GM19025 (cell line): ENCODE measurements around the gene SORCS2.

Source experiments
- ATAC-seq: cut with Tn5 transposase; IDR thresholded peaks from one replicate; pipeline ENCODE4 v1.9.1; 2021; ENCODE audit warnings: mild to moderate bottlenecking, low read depth, moderate library complexity; ENCODE audit not compliant: unreplicated experiment

Gene SORCS2

DNA sequence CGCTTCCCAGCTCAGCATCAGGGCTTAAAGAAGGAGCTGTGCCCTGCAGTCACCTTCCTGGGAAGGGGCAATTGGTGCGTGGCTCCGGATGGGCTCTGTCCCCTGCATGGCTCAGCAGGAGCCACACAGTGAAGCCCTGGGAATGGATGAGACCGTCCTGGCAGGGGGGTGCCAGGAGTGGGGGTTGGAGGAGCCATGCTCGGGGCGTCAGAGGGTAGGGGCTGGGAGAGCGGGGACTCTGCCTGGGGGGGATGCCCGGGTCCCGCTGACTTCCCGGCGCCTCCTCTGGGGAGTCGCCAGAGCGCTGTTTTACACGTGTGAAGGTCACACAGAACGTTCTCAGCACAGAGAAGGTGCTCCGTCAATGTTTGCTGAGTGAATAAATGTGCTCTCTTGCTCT is 563.2 kb downstream of the SORCS2 start:
- no peak for ATAC-seq

DNA sequence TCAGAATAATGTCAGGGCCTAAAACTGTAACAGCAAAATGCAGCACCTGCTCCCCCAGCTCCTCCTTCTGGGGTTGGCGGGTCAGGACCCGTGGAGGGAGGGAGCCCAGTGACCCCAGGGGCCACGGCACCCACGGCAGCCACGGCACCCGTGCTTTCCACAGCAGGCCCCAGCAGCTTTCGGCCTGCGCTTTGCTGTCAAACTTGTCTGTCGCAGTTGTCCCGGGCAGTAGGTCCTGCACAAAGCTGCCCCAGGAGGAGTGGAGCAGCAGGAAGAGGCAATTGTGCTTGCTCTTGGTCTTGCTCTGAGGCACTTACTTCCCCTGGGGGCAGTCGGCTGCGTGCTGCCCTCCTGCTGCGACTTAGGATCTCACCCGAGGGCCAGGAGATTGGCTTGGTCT is 563.7 kb downstream of the SORCS2 start:
- no peak for ATAC-seq

DNA sequence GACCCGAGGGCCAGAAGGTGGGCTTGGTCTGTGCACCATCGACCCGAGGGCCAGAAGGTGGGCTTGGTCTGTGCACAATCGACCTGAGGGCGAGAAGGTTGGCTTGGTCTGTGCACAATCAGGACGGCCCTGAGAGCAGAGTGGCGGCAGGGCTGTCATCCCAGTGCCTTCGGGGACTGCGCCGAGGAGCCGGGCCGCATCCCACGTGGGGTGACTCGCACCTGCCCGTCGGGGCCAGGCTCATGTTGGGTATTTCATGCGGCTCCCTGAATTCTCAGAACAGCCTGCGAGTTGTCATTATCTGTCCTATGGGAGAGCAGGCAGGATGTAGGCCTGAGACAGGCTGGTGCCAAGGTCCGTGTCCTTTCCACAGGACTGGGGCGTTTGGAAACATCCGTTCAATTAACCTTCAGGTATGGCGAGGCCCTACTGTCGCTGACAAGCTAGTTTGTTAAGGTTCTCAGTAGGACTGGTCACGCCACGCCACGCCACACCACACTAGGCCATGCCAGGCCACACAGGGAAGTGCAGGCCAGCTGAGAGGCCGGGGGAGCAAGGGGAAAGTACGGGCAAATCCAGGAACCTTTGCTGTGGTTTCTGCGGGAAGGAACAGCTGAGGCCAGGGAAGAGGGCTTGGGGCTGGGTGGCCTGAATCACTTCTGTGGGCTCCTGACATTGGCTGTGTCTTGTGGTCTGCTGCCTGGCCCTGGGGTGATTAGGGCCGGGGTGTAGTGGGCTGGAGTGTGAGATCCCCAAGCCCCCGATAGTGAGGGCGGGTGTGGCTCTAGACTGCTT is 564.4 kb downstream of the SORCS2 start:
- ATAC-seq: no peak

DNA sequence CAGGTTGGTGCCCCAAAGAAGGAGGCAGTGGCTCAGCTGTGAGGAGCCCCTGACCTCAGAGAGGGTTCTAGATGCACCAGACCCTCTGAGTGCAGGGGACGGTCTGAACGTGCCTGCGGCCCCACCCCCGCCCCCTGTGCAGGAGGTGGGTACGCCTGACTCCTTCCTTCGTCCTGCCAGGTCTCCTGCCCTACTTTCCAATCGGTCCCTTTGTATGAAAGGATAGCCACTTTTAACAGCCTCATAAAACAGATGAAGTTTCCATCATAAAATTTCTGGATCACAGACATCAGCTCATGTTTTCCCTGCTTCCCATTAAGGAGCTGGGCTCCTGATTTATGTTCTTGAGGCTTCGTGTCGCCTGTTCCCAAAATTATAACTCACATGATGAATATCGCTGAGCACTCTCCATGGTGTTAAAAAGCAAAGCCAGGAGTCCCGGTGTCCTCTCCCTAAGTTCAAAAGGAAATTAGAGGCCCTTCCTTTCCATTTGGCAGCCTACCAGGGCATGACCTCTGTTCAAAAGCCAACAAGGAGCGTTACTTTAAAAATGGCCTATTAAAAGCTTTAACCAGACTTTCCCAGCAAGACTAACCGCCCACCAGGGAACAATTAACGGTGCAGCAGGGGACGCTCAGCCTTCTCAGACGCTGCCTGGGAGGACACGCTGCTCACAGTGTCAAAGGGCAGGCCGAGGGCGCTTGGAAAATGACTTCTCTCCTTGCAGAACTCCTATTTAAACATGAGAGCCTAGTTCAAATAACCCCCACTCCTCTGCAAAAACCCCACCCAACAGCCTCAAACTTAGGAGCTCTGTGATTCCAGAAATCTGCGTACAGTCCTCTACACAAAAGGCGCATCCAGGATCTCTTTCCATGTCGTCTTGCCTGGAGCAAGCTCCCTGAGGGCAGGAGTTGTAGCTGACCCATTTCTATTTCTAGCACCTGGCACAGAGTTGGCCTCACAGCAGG is 565.4 kb downstream of the SORCS2 start:
- ATAC-seq: no peak

DNA sequence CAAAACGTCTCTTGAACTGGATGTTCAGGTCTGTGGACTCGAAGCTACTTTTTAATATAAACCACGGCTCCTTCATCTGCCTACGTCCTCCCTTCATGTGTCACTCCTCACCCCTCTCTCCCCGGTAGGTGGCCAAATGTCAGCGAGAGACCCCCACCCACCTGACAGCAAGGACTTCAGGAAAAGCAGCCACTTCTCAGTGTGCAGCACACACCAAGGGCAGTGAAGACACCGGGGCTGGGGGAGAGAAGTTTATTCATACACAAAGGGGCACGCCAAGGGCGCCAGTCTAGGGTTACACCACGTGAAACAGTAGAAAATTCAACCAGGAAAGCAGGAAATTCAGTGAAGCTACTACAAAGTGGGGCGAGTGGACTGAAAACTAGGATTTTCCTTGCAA is 566.1 kb downstream of the SORCS2 start:
- no peak for ATAC-seq

DNA sequence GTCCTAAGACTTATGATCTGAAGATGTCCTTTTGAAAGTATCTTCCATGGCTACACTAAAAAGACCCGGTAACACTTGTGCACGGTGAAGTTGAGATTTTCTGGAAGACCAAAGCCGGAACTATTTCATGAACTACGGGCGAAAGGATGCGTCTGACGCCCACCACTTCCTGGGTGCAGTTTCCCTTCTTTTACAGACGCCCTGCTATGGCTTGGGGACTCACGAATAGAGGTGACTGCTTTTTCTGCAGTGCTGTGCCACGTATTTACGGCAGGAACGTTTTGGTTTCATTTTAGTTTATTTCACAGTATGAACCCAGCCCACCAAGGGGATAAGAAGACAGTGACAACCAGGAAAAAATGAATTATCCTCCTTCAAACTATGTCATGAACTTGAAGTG is 566.9 kb downstream of the SORCS2 start:
- no peak for ATAC-seq

DNA sequence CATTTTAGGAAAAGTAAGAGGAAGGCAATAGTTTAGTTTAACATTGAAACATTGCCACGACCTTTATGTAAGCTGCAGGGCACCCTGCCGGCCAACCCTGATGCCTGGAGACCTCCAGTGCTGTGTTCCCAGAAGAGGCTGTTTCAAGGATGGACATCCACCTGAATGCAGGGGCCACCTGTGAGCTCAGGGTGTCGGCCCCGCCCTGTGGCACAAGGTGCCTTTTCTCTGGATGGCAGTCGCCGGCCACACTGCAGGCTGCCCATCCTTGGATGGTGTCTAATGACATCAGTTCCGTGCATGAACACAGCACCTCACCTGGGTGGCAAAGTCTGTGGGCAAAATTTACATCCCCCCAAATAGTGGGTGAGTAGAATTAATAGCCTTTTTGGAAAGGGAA is 567.3 kb downstream of the SORCS2 start:
- no peak for ATAC-seq

DNA sequence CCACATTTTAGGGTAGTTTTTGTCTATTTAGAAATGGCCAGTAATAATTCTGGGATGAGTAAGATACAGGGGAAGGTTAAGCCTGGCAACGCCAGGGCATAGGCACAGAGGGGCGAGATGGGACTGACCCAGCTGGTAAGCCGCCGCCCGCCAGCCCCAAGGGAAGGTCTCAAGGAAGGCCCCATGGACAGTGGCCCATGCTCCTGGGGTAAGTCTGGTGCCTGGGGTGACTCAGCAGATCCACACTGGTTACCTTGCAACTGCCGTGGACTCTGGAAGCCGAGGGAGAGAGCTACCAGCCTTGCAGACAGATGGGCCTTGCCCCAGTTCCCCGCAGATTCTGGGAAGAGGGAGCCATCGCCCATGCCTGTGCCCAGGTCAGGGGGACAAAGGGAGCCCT is 567.9 kb downstream of the SORCS2 start:
- no peak for ATAC-seq

DNA sequence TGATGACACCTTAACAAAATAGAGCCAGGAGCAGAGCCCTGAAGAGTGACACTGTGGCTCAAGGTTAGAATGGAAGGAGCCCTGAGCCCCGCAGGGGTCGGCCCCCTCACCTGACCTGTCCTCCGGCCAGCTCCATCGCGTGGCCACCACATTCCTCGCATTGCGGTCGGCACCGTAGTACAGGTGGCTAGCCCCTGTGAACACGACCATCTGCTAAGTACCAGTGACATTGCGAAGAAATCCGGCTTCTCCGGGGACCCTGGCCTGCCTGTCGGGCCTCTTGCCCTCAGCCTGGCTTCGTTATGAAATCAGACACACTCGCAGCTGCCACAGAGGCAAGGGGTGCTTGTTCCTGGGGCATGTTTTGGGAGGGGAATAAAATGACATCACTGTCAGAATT is 568.4 kb downstream of the SORCS2 start:
- no peak for ATAC-seq

DNA sequence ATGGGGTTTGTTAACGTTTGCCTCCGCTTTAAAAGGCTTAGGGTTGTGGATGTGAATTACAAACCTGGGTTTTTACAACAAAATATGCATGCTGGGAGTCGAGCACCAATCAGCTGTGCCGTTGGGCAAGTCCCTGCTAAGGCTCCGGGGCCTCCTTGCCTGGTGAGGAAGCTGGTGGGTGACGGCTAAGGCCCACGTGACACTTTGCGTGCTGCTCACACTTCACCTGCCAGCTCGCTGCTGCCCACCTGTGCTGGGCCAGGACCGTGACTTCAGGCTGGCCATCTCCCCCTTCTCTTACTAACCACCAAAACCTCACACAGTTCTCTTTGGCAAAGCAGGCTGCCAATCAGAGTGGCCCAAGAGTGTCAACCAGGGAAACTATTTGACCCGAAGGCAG is 569.0 kb downstream of the SORCS2 start:
- ATAC-seq: no peak

DNA sequence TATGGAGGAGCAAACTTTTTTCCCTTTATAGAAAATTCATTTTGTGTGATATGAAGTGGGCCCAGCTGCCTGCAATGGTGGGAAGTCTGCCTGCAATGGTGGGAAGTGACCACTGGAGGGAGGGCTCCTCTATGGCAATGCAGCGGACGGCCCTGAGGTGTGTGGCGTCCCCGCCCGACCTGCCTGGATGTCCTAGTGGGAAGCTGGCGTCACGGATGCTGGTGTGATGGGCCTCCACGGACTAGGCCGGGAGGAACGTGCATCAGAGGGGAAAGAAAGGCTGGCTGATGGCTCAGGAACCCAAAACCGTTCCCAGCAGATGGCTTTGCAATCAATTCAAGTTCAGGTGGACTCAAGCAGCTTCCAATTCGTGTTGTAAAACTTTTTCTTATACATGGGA is 569.4 kb downstream of the SORCS2 start:
- no peak for ATAC-seq

DNA sequence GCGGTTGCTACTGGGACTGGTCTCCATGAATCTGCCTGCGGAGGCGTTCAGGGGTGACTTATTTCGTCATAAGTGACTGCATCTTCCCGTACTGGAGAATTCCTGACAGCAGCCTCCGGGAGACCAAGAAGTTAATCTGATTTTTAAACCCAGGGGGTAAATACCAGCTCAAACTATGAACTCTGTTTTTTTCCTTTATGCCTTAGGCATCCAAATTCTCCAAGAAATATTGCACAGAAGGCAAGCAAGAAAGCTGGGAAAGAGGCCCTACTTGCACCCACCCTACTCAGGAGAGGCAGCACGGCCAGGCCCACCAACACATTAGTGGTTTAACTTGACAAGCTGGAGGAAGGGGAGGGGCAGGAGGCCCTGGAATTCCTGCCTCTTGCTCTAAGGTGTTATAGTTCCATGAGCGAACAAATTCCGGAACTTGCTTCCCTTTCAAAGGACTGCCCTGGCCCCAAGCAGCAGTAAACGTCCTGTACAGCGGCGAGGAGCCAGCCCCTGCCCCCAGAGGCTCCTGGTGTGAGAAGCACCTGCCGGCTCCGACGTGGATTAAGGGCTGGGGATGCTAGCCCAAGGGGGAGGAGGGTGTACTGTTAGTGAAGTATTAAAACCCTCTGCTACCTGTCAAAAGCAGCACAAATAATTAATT is 570.2 kb downstream of the SORCS2 start:
- no peak for ATAC-seq

DNA sequence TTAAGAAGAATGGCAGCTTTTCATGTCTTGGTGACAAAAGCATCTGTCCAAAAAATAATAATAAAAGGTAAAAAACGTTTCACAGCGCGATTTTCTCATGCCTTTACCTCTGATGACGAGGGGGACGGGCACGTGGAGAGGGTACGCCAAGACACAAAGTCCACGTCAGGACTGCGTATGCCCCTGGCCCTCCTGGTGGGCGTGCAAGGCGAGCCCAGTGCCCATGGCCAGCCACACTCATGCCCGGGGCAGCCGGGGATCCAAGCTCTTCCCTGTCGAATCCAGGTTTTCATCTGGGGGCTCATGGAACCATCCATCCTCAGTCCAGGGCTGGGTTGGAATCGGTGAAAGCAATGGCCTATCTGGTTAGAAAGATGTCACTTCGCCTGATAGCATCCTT is 570.8 kb downstream of the SORCS2 start:
- ATAC-seq: no peak

DNA sequence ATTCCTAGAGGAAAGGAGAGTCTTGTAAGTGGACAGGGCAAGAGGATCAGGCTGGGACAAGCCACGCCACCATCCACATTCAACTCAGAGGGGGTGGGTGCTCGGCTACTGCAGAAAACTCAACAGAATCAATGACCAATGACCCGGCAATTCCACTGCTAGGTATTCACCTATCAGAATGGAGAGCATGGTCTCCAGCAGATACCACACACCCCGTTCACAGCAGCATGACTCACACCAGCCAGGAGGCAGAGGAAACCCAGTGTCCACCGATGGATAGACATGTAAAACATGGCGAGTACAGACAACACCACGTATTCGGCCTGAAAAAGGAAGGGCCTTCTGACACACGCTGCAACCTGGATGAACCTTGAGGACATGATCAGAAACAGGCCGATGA is 571.5 kb downstream of the SORCS2 start:
- no peak for ATAC-seq

DNA sequence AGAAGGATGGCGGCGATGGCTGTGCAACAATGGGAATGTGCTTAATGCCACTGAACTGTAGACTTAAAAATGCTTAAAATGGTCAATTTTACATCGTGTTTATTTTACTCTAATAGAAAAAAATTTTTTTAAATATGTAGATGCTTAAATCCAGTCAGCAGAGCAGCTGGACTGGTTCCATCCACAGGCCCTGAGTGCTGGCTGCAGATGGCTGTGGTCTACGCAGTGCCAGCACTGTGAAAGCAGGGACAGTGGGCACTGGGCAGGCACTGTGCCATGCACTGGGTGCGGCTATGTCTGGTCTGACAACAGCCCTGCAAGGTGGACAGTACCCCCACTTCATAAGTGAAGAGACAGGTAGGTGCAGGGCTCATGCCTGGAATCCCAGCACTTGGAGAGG is 572.1 kb downstream of the SORCS2 start:
- no peak for ATAC-seq

DNA sequence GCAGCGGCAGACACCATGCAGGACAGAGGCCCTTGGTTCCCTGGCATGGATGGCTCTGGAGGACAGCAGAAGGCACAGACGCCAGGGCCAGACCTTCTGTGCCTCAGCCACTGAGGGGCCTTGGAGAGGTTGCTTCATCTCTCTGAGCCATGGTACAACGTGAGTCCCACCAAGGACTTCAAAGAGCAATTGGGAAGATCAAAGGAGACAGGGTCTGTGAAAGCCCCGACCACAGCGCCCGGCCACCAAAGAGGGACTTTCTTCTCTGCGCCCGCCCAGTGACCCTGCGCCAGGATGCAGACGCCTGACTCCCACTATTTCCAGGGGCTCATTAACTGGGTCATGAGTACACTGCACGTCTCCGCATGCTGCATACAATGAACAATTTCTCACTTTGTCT is 573.3 kb downstream of the SORCS2 start:
- no peak for ATAC-seq

DNA sequence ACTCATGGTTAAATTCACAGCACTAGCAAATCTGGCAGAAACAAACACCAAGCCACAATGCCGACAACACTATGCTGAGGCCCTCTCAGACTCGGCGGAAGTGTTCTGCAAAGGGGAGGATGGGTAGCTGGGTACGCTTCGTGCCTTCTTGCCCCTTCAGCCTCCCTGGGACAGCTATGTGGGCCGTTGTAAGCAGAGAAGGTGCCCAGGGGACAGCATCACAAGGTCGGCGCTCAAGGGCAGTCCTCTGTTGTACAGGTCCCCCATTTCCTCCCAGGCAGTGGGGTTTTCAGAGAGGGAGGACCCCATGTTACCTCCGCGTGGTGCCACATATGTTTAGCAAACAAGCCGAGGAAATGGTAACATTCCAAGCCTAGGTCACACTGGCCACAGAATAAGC is 573.7 kb downstream of the SORCS2 start:
- no peak for ATAC-seq

DNA sequence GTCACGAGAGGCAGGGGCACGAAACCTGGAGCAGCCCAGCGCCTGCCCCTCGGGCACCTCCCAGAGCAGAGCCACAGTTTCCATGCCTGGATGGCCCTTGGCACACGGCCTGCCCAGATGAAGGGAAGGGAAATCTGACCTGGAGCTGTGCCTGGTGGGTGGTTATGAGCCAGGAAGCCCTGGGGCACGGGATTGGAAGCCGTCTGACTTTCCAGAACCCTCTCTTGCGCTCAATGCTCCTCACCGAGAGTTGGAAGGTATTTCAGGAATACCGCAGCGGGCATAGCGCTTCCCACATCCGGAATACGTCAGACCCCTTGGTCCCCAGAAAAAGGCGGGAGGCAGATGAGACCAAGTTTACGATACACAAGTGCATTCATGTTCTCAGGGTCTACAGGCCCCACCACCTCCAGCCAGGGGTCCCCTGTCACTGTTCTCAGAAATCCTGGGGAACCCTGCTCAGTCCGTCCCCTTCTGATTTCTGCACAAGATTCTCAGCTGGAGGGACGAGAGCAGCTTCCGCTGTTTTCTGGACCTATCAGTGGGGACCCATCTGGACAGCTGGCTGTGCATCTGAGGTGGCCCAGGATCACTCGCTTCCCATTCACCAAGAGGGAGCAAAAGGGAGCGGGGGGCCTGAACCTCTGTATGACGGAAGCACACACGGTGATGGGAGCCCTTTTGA is 574.5 kb downstream of the SORCS2 start:
- ATAC-seq: no peak

DNA sequence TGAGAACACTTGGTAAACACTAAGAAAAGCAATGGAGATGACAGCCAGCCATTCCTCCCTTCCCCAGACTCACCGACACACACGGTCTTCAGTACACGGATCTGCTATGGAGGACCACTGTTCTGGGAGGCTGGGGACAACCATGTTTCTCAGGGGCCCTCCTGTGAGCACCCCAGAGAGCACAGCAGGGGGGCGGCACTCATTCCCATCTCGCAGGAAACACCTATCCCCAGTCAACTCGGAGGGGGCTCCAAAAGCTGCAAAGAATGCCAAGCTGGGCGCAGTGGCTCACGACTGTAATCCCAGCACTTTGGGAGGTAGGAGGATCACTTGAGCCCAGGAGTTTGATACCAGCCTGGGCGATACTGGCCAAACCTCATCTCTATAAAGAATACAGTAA is 575.2 kb downstream of the SORCS2 start:
- ATAC-seq: no peak

DNA sequence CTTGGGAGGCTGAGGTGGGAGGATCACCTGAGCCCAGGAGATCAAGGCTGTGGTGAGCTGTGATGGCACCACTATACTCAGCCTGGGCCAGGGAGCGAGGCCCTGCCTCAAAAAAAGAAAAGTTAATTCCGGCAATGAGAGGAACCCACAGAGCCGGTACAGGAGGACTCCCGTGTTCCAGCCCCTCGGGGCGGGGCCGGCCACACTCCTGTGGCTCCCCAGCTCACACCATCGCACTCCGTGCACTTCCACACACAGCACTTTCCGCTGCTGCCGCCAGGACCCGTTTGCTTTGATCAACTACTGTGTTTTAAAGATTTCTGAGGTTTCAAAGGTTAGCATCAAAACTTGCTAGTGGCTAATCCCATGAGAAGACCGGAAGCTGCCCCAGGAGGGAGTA is 575.6 kb downstream of the SORCS2 start:
- ATAC-seq: no peak

DNA sequence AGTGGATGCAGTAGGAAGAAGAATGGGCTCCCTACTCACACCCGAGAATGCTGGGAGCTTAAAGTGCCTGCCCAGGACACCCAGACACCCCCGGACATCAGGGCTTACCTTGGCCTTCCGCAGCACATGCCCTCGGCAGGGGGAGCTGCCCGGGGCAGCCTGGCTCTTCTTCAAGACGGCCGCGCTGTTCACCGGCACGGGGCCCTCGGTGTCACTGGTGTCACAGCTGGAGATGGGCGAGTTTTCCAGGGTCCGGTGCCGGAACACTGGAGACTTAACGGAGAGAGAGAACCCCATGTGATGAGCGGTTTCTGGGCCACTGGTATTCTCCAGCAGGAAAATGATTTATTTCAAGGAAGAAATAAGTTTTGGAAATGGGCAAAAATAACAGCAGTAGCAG is 576.4 kb downstream of the SORCS2 start:
- no peak for ATAC-seq
